GM19023 (cell line): ENCODE results near the gene CNBD2.
A peak's percentile ranks its signal among the peaks of the same experiment; 100 is the strongest.
"Not testable (repeated sequence)": the region's sequence is repeated elsewhere in the genome, so short reads cannot be mapped to it uniquely, and the experiment has no call there.

Experiments
- ATAC-seq: cut with Tn5 transposase; IDR thresholded peaks from one replicate; pipeline ENCODE4 v1.9.1; 2021; ENCODE audit warnings: mild to moderate bottlenecking, moderate library complexity; ENCODE audit not compliant: unreplicated experiment

Gene CNBD2

DNA sequence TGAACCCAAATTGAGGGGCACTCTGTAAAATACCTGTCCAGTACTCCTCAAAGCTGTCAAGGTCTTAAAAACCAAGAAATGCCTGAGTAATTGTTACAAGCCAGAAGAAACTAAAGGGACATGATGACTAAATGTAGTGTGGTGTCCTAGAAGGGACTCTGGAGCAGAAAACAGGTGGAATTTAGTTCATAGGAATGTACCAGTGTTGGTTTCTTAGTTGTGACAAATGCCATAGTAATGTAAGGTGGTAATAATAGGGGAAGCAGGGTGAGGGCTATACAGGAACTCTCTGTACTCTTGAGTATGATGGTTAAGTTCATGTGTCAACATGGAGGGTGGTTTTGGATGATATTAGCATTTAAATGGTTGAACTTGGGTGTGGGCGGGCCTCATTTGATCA is 92.3 kb downstream of the CNBD2 start:
- ATAC-seq = no peak

DNA sequence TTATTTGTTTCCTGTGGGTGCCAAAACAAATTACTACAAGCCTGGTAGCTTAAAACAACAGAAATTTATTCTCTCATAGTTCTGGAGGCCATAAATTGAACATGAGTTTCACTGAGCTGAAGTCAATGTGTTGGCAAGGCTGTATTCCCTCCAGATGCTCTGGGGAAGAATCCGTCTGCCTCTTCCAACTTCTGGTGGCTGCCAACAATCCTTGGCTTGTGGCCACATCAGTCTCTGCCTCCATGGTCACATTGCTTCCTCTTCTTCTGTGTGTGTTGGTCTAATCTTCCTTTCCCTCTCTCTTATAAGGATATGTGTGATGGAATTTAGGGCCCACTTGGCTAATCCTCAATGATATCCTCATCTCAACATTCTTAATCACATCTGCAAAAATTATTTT is 93.4 kb downstream of the CNBD2 start:
- no peak for ATAC-seq

DNA sequence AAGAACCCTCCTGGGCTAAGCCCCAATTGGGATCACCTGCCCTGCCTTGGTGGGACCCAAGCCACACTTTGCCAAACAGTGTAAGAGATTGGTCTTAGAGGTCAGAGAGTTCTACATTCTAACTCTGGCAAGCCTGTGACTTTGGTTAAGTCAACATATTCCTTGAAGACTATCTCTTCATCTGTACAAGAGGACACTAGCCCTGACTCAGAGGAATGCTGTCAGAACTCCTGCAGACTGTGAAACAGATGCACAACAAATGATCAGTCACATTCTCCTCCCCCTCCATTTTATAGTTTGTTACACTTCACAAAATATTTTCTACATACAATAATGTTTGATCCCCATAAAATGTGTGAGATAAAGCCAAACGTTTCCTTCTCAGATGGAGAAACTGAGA is 94.4 kb downstream of the CNBD2 start:
- ATAC-seq = no peak

DNA sequence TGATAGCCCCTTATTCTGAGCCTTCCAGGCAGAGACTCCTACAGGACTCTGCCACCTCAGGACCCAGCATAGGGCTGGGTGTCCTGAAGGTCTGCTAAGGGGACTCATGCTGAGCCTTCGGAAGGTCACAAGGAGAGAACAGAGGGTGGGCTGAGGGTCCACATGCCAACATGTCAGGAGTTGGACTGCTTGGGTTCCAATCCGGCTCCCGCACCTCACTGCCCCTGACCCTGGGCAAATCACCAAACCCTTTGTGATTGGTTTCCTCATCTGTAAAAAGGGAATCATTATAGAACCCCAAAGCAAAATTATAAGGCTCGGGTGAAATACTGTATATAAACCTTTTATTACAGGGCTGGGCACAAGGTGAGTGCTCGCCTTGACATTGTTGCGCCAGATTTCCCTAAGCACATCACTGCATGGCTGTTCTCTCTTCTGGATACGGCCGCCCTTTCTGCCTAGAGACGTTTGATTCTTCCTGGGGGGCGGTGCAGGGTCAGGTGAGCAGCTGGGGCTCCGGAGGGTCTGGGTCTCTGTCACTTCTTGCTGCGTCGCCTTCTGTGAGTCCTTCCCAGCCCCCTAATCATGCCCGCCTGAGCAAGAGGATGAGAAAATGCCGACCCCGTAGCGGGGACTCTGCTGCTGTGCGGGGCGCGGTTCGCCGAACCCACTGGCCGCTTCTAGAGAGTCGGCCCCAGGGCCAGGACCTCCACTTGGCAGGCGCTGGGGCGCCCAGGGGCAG is 95.7 kb downstream of the CNBD2 start:
- ATAC-seq = no peak

DNA sequence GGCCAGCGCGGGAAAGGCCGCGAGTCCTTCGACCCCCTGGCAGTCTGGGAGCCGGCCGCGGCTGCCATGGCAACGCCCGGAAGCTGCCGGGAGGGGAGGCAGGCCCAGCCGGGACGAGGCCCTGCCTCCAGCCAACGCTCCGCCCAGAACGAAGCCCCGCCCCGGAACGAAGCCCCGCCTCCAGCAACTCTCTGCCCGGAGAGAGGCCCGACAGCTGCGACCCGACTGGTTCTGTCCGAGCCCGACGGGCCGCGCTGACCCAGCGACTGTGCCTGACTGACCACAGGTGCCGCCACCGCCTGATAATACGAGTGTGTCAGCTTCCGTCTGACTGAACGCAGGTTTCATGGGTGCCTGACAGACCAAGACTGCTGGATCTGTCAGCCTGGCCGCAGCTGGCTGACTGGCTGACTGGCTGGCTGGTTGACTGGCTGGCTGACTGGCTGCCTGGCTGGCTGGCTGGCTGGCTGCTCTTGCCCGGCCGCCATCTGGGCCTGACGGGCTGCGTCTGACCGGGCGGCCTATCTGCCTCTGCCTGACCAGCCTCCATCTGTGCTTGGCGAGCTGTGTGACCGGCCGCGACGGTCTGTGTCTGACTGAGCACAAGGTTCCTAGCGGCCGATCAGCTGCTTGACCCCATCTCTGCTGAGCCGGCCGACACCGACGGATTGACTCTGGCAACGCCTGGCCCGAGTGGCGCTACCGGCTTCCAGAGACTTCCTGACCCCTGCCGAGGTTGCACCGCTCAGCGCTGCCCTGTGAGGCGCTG is 96.5 kb downstream of the CNBD2 start:
- peak; percentile 97 for ATAC-seq

DNA sequence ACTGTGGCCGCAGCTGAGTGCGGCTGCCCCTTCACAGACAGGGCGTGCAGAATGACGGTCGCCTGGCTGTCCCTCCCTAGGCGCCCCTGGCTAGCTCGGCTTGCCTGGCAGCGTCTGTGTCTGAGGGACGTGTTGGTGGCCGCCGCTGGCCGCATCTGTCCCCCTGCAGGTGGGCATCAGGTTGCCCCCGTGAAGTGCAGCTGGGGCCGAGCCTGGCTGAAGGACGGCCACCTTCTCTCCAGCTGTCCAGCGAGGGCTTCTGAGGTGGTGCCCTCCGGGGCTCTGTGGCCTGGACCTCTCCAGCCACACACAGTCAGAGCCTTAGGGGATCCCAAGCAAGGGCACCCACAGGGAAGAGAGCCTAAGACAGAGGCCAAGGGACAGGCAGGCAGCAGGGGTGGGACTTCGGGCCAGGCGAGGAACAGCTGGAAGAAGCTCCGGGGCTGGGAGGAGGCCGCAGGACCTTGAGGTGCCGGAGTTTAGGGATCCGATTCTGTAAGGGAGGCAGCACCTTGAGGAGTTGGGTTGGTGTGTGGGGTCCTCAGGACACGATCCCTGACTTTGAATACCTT is 97.1 kb downstream of the CNBD2 start:
- no peak for ATAC-seq

DNA sequence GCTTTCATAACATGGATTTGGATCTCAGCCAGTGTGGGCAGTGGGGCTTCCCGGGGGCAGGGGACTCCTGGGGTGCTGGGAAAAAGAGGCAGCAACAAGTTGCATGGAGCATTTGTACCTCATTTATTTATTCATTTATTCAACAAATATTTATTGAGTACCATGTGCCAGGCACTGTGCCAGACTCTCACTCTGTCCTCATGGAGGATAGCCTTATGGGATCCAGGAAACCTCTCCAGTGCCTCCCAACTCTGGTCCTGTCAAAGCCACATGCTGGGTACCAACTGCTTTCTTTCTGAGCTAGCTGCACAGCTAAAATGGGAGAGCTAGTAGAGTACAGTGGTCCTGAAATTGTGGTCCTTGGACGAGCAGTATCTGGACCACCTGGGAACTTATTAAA is 98.4 kb downstream of the CNBD2 start:
- no peak for ATAC-seq

DNA sequence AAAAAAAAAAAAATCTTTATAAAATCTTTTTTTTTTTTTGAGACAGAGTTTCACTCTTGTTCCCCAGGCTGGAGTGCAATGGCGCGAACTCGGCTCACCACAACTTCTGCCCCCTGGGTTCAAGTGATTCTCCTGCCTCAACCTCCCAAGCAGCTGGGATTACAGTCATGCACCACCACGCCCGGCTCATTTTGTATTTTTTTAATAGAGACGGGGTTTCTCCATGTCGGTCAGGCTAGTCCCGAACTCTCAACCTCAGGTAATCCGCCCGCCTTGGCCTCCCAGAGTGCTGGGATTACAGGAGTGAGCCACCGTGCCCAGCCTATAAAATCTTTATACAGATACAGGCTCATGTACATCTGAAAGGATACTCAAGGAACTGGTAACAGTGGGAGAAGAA is 100.1 kb downstream of the CNBD2 start:
- ATAC-seq = not testable (repeated sequence)

DNA sequence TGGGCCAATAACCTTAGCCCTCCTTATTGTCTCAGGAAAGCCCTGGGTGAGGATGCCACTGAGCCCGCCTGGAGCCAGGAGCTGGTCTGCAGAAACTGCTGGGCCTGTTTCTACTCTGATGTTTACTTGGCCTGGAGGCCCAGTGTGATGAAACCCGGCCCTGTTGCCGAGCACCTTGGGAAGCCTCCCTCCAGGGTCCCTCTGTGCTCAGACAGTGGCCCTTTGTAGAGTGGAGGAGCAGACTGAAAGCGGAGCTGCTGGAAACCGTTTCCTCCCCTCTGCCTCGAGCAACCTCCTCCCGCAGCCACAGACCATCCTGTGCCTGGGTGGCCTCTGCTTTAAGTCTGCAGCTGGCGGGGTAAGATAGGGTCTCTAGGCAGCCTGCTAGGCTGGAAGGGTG is 102.1 kb downstream of the CNBD2 start:
- no peak for ATAC-seq

DNA sequence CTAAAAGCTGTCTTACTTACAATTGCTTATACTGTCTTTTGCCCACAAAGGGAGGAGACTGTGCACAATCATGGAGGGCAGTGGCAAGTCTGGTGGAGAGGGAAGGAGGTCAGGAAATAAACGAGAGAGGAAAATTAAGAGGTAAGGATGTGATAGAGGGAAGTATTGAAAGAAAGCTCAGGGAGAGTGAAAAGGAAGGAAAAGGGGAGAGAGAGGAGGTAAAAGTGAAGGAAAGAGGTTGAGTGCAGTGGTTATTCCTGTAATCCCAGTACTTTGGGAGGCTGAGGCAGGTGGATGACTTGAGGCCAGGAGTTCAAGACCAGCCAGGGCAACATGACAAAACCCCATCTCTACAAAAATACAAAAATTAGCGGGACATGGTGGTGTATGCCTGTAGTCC is 103.5 kb downstream of the CNBD2 start:
- no peak for ATAC-seq

DNA sequence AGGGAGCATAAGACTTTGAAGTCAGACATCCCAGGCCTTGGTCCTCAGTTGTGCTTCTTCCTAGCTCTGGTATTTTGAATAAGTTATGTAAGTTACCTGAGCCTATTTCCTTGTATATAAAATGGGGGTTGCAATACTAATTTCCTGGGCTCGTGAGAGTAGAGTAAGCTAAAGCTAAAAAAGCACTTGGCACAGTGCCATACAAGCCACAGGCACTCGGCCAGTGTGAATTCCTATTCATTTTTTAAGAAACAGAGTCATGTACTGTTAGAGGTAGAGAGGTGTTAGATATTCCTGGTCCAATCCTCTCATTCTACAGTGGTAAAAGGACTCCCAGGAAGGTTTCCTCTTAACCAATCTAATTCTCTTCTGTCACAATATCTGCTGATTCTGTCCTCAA is 106.6 kb downstream of the CNBD2 start:
- no peak for ATAC-seq

DNA sequence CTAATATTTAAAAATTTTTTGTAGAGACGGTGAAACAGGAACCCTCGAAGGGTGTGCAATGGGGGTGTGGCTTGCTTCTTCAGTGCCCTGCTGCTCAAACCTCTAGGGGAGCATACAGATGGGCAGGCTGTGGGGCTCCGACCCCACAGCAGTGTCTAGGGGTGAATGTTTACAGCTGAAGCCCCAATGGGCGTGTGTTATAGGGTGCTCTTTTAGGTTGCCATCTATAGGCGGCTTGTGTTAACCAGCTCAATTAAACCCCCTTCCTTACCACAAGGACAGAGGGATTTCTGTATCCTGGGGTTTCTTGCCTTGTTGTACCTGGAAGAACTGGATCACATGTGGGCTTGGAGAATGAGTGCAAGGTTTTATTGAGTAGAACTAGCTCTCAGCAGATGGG is 109.4 kb downstream of the CNBD2 start:
- ATAC-seq = not testable (repeated sequence)

DNA sequence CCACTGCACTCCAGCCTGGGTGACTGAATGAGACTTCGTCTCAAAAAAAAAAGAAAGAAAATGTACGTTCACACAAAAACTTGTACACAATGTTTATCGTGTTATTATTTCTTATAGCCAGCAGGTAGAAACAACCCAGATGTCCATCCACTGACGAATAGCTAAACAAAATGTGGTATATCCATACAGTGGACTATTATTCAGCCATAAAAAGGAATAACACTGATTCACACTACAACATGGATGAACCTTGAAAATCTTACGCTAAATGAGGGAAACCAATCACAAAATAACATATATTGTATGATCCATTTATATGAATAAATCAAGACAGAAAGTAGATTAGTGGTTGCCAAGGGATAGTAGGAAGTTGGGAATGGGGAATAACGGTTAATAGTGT is 111.1 kb downstream of the CNBD2 start:
- no peak for ATAC-seq

DNA sequence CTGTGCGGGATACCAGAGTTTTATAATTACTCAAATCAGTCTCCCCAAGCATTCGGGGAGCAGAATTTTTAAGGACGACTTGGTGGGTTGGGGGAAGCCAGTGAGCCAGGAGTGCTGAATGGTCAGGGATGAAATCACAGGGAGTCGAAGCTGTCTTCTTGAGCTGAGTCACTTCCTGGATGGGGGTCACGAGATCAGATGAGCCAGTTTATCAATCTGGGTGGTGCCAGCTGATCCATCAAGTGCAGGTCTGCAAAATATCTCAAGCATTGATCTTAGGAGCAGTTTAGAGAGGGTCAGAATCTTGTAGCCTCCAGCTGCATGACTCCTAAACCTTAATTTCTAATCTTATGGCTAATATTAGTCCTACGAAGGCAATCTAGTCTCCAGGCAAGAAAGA is 111.6 kb downstream of the CNBD2 start:
- not testable (repeated sequence) for ATAC-seq
